Motor neuron (in vitro differentiated cells): ENCODE data around the gene PTPRC. TPM values are rescaled to one million over a fixed set of nuclear protein-coding genes. Genes with fewer than 3 reads are reported as not detected.

Experiments used
- ATAC-seq, 8 experiments: fragments of 200-7000 bp; cut with Tn5 transposase; replicated peaks in 6 of 8; 2 replicates each; pipeline ENCODE4 v1.8.0; 2021; ENCODE audit warnings: mild to moderate bottlenecking in 8 of 8, moderate library complexity in 8 of 8
- H3K27ac ChIP-seq, 2 donors: fragments of 250-450 bp; sonication (Bioruptor Pico); 2 replicates each; pipeline ENCODE4 v1.9.0; 2021; ENCODE audit warnings: antibody characterized with exemption in 2 of 2, mild to moderate bottlenecking in 2 of 2, moderate library complexity in 1 of 2
- H3K4me1 ChIP-seq, 2 donors: fragments of 250-450 bp; sonication (Bioruptor Pico); replicated peaks in 1 of 2; 2 replicates each; pipeline ENCODE4 v1.6.1; 2021; ENCODE audit warnings: antibody characterized with exemption in 2 of 2, mild to moderate bottlenecking in 2 of 2, moderate library complexity in 1 of 2
- H3K4me3 ChIP-seq, 5 donors: fragments of 250-450 bp; sonication (Bioruptor Pico); 2 replicates each; pipeline ENCODE4 v1.9.0; 2021; ENCODE audit warnings: antibody characterized with exemption in 5 of 5, mild to moderate bottlenecking in 5 of 5, moderate library complexity in 4 of 5
- WGBS, 10 experiments: fragments of 450-650 bp; shearing (Covaris generic); methylation state at CpG; one replicate each; pipeline ENCODE4 v1.0.0; 2022; 5-methylcytosine and 5-hydroxymethylcytosine counted together
- in situ Hi-C, 9 experiments: fragments of 400-800 bp; cut with MboI; loops; one replicate each; pipeline ENCODE4 v1.15.0; 2021; ENCODE audit warnings: low sequenced_read_pairs in 9 of 9, low pct_unique_long_range_greater_than_20kb in 2 of 9; ENCODE audit not compliant: unreplicated experiment in 9 of 9
- total RNA-seq, 8 experiments: library from RNA; unstranded; fragments of 300-600 nt; gene quantifications; 2 replicates each; pipeline versions ENCODE4 v1.2.3 to v1.2.4, GENCODE V29; 2022

The PTPRC gene
- total RNA-seq, 8 experiments from 2014 or later = 0.18 to 4.5 (median 1.3) TPM

GRCh38 chr1:198641501-198641900 lies 2.7 kb downstream of the PTPRC start:
- peak in 1 of 8 experiments; percentile 15 for ATAC-seq
- H3K27ac ChIP-seq = no peak overlapping the region
- WGBS, 10 experiments = 15 to 100% (median 89%) methylated on average over 2 of the region's 2 CpGs; no CpG with 5 or more reads in 1 of the 10 experiments
- in situ Hi-C loops = no loop called here
- H3K4me3 ChIP-seq = no peak overlapping the region
- peaks cover 0 to 5% of the 10 kb centered on the region in 2 donors for H3K4me1 ChIP-seq

DNA sequence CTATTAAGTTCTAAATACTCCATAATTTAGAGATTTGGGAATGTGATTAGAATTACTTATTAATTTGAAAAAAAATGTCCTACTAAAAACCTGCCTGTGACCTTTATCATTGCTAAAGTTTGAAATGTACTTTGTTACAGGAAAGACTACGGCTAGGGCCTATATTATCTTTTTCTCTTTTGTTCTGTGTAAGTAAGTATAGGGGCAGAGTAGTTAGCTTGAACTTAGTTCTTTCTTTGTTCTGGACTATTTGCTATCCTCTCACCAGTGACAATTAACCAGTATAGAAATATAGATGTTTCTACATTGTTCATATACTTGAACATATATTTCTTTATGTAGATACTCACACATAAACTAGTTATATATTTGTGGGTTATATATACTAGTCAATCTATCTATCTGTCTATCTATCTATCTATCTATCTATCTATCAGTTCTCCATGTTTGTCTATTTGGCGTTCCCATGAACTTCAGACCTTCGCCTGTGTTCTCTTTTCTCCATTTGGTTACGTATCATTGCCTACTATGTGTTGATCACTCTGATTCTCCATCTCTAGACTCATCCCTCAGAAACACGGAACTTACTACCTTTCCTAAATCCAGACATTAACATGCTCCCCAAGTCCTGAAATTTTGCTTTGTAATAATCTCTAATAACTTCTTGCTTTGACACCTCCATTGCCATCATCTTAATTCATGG lies 3.3 kb downstream of the PTPRC start:
- ATAC-seq = no peak
- no peak overlapping the region for H3K4me3 ChIP-seq
- 89 to 100% (median 98%) methylated on average over 1 to 5 of the region's 5 CpGs for whole genome bisulfite sequencing, 10 experiments
- in situ Hi-C loops = no loop called here
- H3K27ac ChIP-seq = no peak overlapping the region
- peaks cover 0 to 5% of the 10 kb centered on the region in 2 donors for H3K4me1 ChIP-seq

GRCh38 chr1:198642983-198643382 lies 4.1 kb downstream of the PTPRC start:
- ATAC-seq = no peak
- peaks cover 0 to 5% of the 10 kb centered on the region in 2 donors for H3K4me1 ChIP-seq
- in situ Hi-C loops = no loop called here
- no peak overlapping the region for H3K27ac ChIP-seq
- H3K4me3 ChIP-seq = no peak overlapping the region

- ATAC-seq = peak in 1 of 8 experiments; percentile 88
- in situ Hi-C loops = no loop called here
- Histone ChIP-seq H3K4me3 (no peak overlapping the region), H3K4me1 (peaks cover 0 to 5% of the 10 kb centered on the region in 2 donors), H3K27ac (no peak overlapping the region)
- WGBS, 10 experiments = 43 to 100% (median 71%) methylated on average over 1 of the region's 1 CpG; no CpG with 5 or more reads in 2 of the 10 experiments
Observed at GRCh38 chr1:198643808-198644207, 5.0 kb downstream of the PTPRC start.

GRCh38 chr1:198647055-198647454 lies 8.2 kb downstream of the PTPRC start:
- no peak for ATAC-seq
- 0 to 100% (median 64%) methylated on average over 1 of the region's 1 CpG; no CpG with 5 or more reads in 1 of the 10 experiments for WGBS, 10 experiments
- Histone ChIP-seq H3K4me1 (peaks cover 0 to 5% of the 10 kb centered on the region in 2 donors), H3K4me3 (no peak overlapping the region), H3K27ac (no peak overlapping the region)
- in situ Hi-C loops = no loop called here

- no peak overlapping the region for H3K27ac ChIP-seq
- H3K4me3 ChIP-seq = no peak overlapping the region
- in situ Hi-C loops = no loop called here
- H3K4me1 ChIP-seq = peaks cover 0 to 2% of the 10 kb centered on the region in 2 donors
- ATAC-seq = no peak
Observed at GRCh38 chr1:198648592-198648991, 9.8 kb downstream of the PTPRC start.

DNA sequence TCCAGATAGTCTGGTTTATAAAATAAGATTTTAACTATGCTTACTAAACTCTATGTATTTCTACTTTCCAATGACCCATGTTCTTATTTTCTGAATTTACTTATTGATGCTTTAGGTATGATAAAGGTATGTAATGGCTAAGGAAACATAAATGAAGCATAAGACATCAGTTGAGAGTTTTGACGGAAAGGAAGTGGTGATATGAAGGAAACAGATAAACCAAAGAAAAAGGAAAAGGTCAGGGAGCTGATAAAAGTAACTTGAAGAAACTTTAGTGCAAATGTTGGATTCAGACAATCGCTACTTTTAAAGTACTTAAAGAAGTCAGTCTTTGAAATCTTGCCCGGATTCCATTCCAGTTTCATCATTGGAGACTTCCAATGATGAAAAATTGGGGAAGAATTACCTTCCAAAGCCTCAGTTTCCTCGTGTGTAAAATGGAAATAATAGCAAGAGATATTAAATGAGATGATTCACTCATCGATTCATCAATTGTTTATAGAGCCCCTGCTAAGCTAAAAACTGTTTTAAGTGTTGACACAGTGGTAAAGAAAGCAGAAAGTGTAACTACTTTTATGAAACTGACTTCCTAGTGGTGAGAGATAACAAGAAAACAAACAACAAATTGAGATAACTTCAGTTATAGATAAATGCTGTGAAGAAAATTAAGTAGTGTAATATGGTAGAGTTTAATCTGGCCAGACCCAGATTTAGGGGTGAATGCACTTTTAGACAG lies 10.6 kb downstream of the PTPRC start:
- no peak for ATAC-seq
- no peak overlapping the region for H3K27ac ChIP-seq
- H3K4me3 ChIP-seq = no peak overlapping the region
- in situ Hi-C loops = no loop called here
- 68 to 100% (median 79%) methylated on average over 3 to 5 of the region's 5 CpGs for WGBS, 10 experiments
- H3K4me1 ChIP-seq = no peaks in the 10 kb centered on the region

GRCh38 chr1:198649968-198650338 lies 11.1 kb downstream of the PTPRC start:
- ATAC-seq = no peak
- in situ Hi-C loops = no loop called here
- no peaks in the 10 kb centered on the region for H3K4me1 ChIP-seq
- no peak overlapping the region for H3K4me3 ChIP-seq
- WGBS, 10 experiments = 79 to 100% (median 91%) methylated on average over 1 to 2 of the region's 2 CpGs; no CpG with 5 or more reads in 2 of the 10 experiments
- no peak overlapping the region for H3K27ac ChIP-seq

- Histone ChIP-seq H3K27ac (no peak overlapping the region), H3K4me3 (no peak overlapping the region), H3K4me1 (no peaks in the 10 kb centered on the region)
- ATAC-seq = no peak
- in situ Hi-C loops = no loop called here
- WGBS, 10 experiments = 17 to 70% (median 42%) methylated on average over 1 of the region's 1 CpG
Observed at GRCh38 chr1:198650506-198650905, 11.7 kb downstream of the PTPRC start.

DNA sequence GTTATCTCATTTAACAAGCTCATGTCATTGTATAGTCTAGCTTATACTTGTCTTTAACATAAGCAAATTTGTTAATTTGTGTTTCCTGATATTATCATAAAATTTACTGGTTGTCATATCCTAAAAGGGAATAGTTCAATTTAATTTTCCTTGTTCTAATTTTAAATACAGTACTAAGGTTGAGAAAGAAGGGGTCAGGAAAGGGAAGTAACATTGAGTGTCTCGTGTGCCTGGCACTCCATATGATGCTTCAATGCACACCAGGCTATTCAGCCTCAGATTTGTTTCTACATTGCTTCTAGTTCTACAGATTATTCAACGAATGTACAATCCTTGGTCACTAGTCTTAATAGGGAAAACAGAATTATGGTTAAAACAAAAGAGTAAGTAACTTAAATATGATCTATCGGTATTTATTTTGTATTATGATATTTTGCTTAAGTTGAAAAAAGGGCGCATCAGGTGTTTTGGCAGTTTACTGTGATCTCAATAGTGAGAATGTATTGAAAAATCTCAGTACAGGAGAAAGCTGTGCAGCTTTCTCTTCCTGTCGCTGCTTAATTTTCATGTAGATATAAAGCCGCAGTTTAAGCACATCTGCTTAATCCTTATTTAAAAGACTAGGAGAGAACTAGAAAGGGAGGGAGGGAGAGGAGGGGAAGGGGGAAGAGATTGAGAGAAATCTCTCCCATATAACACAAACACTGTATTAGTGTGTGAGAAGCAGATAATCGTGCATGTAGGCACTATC lies 13.0 kb downstream of the PTPRC start:
- Histone ChIP-seq H3K27ac (no peak overlapping the region), H3K4me1 (no peaks in the 10 kb centered on the region), H3K4me3 (no peak overlapping the region)
- WGBS, 10 experiments = 56 to 92% (median 81%) methylated on average over 3 to 7 of the region's 7 CpGs
- in situ Hi-C loops = no loop called here
- ATAC-seq = no peak

DNA sequence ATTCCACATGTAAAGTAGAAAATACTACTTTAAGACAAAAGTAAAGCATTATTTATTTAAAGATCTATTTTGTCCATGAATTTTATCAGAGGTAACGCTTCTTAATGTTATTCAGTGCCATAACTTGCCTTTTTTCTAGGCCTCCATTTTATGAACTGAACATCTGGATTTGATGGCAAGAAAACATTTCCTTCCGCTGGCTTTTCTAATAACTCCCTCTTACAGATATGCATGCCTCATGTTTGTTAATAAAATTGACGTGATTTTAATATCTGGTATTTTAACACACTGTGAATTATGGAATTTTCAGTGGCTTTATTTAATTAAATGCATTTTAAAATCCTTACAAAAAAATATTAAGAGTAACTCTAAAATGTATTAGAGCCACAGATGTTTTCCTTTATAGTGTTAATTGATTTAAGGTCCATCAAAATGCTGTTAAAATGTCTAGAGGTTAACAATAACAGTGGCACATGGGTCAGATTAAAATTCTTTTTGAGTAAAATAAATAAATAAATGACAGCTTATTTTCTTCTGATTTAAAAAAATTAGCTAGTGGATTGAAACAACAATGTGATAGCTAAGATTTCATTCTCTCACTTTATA lies 15.1 kb downstream of the PTPRC start:
- no peak for ATAC-seq
- H3K27ac ChIP-seq = no peak overlapping the region
- H3K4me1 ChIP-seq = no peaks in the 10 kb centered on the region
- in situ Hi-C loops = no loop called here
- no peak overlapping the region for H3K4me3 ChIP-seq
- 6 to 100% (median 89%) methylated on average over 1 to 3 of the region's 3 CpGs for WGBS, 10 experiments

- no peak for ATAC-seq
- in situ Hi-C loops = no loop called here
- Histone ChIP-seq H3K4me1 (no peaks in the 10 kb centered on the region), H3K4me3 (no peak overlapping the region), H3K27ac (no peak overlapping the region)
- WGBS, 10 experiments = 71 to 100% (median 100%) methylated on average over 1 of the region's 1 CpG; no CpG with 5 or more reads in 1 of the 10 experiments
Observed at GRCh38 chr1:198655459-198656121, 16.8 kb downstream of the PTPRC start.
